NCI-H526 treated with DMSO at 0.1 percent for 48 hours (cell line): ENCODE data around the gene UBE3B.

Source experiments
- DNase-seq: peaks from one replicate; lab custom pipeline; 2025; lab: John Stamatoyannopoulos, UW

Gene UBE3B

GRCh38 chr12:109494348-109494881 is 17.0 kb downstream of the UBE3B start:
- no peak for DNase-seq

GRCh38 chr12:109495012-109495411 is 17.6 kb downstream of the UBE3B start:
- no peak for DNase-seq

DNA sequence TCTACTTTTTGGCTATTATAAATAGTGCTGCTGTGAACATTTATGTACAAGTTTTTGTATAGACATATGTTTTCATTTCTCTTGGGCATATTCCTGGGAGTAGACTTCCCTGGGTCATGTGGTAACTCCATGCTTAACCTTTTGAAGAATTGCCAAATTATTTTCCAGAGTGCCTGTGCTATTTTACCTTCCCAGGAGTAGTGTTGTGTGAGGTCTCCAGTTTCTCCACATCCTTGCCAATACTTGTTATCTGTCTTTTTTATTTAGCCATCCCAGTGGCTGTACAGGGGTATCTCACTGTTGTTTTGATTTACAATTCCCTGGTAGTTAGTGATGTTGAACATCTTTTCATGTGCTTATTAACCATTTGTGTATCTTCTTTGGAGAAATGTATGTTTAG is 18.9 kb downstream of the UBE3B start:
- no peak for DNase-seq

GRCh38 chr12:109497675-109498074 is 20.2 kb downstream of the UBE3B start:
- DNase-seq, result no peak

- DNase-seq, result no peak
These were observed 23.2 kb downstream of the UBE3B start for GRCh38 chr12:109500406-109501185.

DNA sequence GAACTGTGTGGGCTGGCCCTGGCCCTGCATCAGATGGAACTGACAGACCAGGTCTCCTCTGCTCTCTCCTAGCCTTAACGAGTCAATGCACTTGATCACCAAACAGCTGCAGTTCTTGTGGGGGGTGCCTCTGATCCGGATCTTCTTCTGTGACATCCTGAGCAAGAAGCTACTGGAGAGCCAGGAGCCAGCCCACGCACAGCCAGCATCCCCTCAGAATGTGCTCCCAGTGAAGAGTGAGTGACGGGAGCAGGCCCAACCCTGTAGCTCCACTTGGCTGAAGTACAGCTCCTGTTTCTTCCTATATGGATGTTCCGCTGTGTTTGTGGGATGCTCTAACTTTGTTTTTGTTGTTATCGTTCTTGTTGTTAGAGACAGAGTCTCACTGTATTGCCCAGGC is 23.9 kb downstream of the UBE3B start:
- no peak for DNase-seq

DNA sequence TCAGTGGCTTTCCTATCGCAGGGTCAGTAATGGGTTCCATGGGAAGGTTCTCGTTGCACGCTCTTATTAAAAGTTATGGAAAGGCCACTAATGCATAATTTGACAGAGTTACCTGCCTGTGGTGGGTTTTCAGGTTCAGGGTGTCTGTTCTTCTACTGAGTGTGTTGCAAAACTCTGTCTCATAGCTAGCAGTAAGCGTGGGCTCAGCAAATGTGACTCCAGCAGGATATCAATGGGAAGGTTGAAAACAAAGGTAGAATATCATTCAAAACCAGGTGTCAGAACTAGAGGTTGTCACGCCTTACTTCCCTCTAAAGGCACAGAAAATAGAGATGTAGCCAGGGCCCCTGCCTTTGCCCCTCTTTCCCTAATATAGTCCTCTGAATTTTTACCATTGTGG is 24.9 kb downstream of the UBE3B start:
- DNase-seq, result no peak

GRCh38 chr12:109503611-109504010 is 26.2 kb downstream of the UBE3B start:
- no peak for DNase-seq

- no peak for DNase-seq
These were observed 26.6 kb downstream of the UBE3B start for GRCh38 chr12:109504068-109504467.

GRCh38 chr12:109510196-109510595 is 32.8 kb downstream of the UBE3B start:
- no peak for DNase-seq

DNA sequence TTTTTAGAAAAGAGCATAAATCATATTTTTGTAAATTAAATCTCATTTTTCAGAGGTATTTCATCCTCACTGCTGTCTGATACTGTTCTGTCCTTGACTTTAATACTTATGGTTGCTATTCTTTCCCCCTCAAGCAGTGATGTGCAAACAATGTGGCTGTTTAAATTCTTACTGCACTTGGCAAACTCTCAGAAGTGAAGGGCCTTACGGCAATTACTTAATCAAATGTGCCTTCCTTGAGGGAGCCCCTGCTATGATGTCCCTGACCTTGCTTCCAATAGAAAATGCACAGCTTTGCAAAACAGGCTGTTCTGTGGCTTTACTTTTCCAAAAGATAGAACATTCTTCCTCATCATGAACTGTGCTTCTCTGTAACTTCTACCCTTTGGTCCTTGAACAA is 35.2 kb downstream of the UBE3B start:
- no peak for DNase-seq

DNA sequence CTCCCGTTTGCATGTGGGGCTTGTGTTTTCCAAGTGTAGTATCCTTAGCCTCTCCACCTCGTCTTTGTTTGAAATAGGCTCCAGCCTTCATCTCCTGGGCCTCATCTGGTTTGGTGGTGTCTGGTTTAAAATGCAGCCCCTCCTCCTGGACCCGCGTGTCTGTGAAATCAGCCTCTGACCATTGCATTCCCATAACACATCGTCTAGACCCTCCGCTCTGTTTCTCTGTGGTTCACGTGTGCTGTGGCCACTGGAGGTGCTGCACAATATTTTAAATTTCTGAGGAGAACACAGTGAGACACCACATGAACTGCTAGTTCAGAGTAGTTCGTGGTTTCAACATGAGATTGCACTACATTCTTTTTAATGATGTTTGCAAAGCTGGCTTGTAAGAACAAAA is 35.6 kb downstream of the UBE3B start:
- DNase-seq, result no peak

DNA sequence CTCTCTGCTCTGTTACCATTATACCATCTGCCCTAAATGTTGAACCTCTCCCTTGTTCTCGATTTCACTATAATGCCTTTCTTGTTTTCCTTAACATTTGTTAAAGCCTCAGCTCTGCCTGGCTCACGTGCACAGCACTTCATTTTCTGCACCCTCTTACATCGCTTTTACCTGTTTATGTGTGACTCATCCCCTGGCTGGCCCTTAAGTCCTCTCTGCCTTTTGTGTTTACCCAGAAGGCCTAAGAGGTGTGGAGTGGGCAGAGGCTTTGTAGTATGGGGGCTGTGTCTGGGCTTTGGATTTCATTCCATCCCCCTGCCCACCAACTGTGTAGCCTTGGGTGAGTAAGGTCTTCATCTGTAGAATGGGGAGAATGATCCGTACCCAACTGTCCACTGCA is 36.5 kb downstream of the UBE3B start:
- no peak for DNase-seq

GRCh38 chr12:109517619-109518018 is 40.2 kb downstream of the UBE3B start:
- DNase-seq, result no peak

GRCh38 chr12:109518820-109519665 is 41.6 kb downstream of the UBE3B start:
- DNase-seq, result peak; percentile 49

DNA sequence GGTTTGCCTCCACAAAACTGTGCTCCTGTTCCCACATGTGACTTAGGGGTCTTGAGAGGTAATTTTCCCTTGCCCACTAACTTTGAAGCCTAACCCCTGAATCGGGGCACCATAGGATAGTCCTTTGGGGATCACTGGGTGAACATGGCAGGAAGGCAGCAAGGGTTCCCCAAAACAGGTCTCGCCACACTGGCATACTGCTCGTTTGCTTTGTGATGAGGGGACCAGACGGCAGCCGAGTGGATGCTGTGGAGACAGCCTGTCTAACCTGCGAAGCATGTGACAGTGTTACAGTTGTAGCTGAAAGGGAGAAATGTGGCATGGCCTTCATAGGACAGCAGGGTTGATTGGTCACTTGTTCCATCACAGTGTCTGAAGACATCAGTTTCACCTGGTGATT is 42.4 kb downstream of the UBE3B start:
- DNase-seq, result no peak

DNA sequence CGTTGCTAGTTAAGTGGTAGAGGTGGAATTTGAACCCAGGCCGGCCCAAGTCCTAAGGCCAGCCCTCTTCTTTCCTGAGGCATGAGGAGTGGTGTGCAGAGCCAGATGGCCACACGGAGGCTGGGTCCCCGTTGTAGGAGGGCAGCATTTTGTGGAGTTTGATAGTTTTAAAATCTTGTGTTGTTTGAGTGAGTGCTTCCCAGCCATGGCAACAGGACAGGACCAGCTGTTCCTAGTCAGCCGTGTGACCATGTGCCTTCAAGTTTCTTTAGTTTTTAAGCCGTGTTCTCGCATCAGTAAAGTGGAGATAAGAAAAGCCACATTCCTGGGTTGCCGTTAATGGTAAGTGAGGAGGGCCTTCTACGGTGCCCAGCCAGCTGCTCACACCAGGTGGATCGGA is 44.4 kb downstream of the UBE3B start:
- no peak for DNase-seq

DNA sequence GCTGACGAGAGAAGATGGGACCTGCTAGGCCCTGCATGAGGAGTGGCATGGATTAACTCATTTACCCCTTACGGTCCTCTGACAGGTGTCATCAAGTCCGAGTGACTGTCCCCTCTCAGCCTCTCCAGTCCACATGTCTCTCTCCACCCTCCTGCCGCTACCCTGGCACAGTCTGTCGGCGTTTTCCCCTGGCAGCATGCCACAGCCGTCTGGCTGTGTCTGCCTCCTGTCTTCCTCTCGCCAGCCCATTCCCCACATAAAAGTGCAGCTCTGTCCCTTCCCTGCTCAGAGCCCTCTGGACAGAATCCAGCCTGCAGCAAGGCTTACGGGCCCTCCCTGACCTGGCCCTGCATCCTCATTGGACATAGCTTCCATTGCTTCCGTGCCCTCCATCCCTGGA is 45.6 kb downstream of the UBE3B start:
- no peak for DNase-seq

DNA sequence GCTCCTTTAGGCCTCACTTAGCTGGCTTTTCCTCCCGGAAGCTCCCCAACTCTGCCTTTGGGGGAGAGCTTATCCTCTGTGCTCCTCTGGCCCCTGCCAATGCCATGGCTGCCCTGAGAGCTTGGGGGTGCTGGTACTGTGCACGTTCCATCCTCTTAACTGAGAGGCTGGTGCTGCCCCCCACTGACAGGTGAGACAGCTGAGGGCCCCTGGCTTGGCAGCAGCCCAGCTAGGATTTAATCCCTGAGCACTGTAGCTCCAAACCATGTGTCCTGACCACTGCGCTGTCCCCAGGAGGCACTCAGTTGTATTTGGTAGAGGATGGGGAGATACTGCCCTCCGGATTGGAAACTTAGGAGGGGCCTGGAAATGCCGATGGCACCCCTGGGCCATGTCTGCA is 46.1 kb downstream of the UBE3B start:
- DNase-seq, result no peak

GRCh38 chr12:109524466-109525278 is 47.2 kb downstream of the UBE3B start:
- no peak for DNase-seq

DNA sequence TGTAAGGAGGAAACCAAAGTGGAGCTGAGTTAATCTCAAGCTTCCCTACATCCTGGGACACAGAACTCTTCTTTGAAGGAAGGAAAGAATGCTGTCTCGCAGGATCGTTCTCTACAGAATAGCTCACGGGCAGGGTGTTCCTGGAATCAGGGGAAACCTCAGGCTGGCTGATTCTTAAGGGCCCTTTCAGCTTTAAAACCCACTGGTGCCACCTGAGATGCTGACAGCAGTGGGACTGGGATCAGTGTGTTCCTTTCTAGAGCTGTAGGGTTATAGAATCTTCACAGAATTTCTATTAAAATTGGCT is 47.8 kb downstream of the UBE3B start:
- DNase-seq, result no peak

DNA sequence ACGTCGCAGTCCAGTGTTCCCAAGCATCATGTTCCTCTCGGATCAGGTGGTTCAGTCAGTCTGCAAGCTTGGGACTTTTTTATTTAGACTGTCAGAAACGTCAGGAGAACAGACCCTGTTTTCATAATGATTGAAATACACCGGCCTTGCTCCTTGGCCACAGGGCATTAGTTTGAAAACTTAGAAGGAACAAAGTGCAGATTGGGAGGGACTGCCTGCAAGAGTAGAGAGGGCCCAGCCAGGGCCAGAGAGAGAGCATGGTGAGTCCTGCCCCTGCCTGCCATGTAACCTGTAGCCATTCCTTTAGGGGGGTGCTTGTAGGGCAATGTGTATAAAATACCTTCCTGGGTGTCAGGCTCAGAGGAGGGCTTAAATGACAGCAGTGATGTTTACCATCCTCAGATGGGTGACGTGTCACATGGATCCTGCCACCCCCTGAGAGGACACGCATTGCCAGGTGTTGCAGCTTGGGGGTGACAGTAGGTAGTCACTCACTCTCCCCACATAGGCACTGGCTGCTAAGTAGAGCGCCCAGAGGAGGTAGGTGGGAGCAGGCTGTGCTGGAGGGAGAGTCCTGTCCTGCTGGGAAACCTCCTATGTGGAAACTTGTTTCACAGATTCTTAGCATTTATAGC is 50.2 kb downstream of the UBE3B start:
- no peak for DNase-seq
